PC-3 (cell line): Measurements from ENCODE around the gene FAM187B. TPM values are rescaled to one million over a fixed set of nuclear protein-coding genes. Genes with fewer than 3 reads are reported as not detected.
A peak's percentile ranks its signal among the peaks of the same experiment; 100 is the strongest.

Source experiments
- ATAC-seq: fragments of 200-7000 bp; cut with Tn5 transposase; 2 replicates; pipeline ENCODE4 v1.9.1; 2020; ENCODE audit warnings: mild to moderate bottlenecking, moderate library complexity
- BruUV-seq: library from RNA; stranded (reverse); fragments of 400-500 nt; replicated peaks from 2 replicates; lab custom pipeline; 2021; lab: Mats Ljungman, UMichigan
- CTCF ChIA-PET: fragments of 300-600 bp; sonication (Branson Sonifier 250); formaldehyde crosslinking; loops from one replicate; lab custom pipeline; 2022; ENCODE audit warnings: antibody characterized with exemption; lab: Charles Lee
- POLR2A ChIA-PET: fragments of 300-600 bp; sonication (Branson Sonifier 250); formaldehyde crosslinking; loops from one replicate; lab custom pipeline; 2022; ENCODE audit warnings: antibody characterized with exemption; ENCODE audit not compliant: unreplicated experiment; lab: Charles Lee
- DNase-seq: peaks from one replicate; pipeline ENCODE4 v3.0.0-alpha.2; 2015
- H2AFZ ChIP-seq: fragments of 300-600 bp; sonication (generic); 2 replicates; pipeline ENCODE4 v1.6.0; 2016; ENCODE audit warnings: antibody characterized with exemption, low read length
- H3F3A ChIP-seq: fragments of 300-600 bp; sonication (generic); one replicate; pipeline ENCODE4 v1.6.0; 2017; ENCODE audit warnings: antibody characterized with exemption, low read length, control low read depth, mild to moderate bottlenecking; ENCODE audit not compliant: unreplicated experiment
- H3K27ac ChIP-seq: fragments of 300-600 bp; sonication (generic); 2 replicates; pipeline ENCODE4 v1.5.1; 2016; ENCODE audit warnings: mild to moderate bottlenecking, low read length
- H3K27me3 ChIP-seq: fragments of 300-600 bp; sonication (generic); 2 replicates; pipeline ENCODE4 v1.6.1; 2016; ENCODE audit warnings: low read length, mixed read lengths
- H3K36me3 ChIP-seq: fragments of 300-600 bp; sonication (generic); 2 replicates; pipeline ENCODE4 v1.6.1; 2016; ENCODE audit warnings: low read depth, mixed run types, low read length, mixed read lengths
- H3K4me1 ChIP-seq: fragments of 300-600 bp; sonication (generic); 2 replicates; pipeline ENCODE4 v1.5.1; 2016; ENCODE audit warnings: low read length; ENCODE audit not compliant: insufficient read depth
- H3K4me2 ChIP-seq: fragments of 300-600 bp; sonication (generic); 2 replicates; pipeline ENCODE4 v1.6.0; 2016; ENCODE audit warnings: low read length
- H3K4me3 ChIP-seq: fragments of 300-600 bp; sonication (generic); 2 replicates; pipeline ENCODE4 v1.5.1; 2016; ENCODE audit warnings: mild to moderate bottlenecking, low read length, mixed read lengths
- H3K79me2 ChIP-seq: fragments of 300-600 bp; sonication (generic); 2 replicates; pipeline ENCODE4 v1.6.1; 2017; ENCODE audit warnings: low read length, mixed read lengths
- H3K9ac ChIP-seq: fragments of 300-600 bp; sonication (generic); 2 replicates; pipeline ENCODE4 v1.6.0; 2016; ENCODE audit warnings: mild to moderate bottlenecking, low read length
- H3K9me2 ChIP-seq: fragments of 300-600 bp; sonication (generic); replicated peaks from 2 replicates; pipeline ENCODE4 v1.6.1; 2016; ENCODE audit warnings: mixed run types, low read length, mixed read lengths
- H3K9me3 ChIP-seq: fragments of 300-600 bp; sonication (generic); 2 replicates; pipeline ENCODE4 v1.6.1; 2016; ENCODE audit warnings: low read length, mixed read lengths
- H4K20me1 ChIP-seq: fragments of 300-600 bp; sonication (generic); 2 replicates; pipeline ENCODE4 v1.6.1; 2016; ENCODE audit warnings: low read length, mixed read lengths
- EZH2 ChIP-seq: fragments of 300-600 bp; sonication (generic); IDR thresholded peaks from one replicate; pipeline ENCODE4 v1.6.1; 2017; ENCODE audit warnings: antibody characterized with exemption, mild to moderate bottlenecking, low read length; ENCODE audit not compliant: unreplicated experiment
- EZH2phosphoT487 ChIP-seq: fragments of 300-600 bp; sonication (generic); IDR thresholded peaks from 2 replicates; pipeline ENCODE4 v1.6.1; 2018; ENCODE audit warnings: mild to moderate bottlenecking, antibody characterized with exemption, low read length, borderline replicate concordance
- intact Hi-C: fragments of 100-400 bp; cut with micrococcal nuclease; formaldehyde crosslinking; loops from 2 replicates; pipeline ENCODE4 v1.9.0; 2023
- total RNA-seq: library from RNA; depleted of rRNA; stranded (reverse); fragments of >200 nt; gene quantifications from 2 replicates; pipeline ENCODE4 v1.2.3, GENCODE V29; 2014
- TF ChIP-seq, protein P1 (sequence below): fragments of 300-600 bp; sonication (generic); conservative IDR thresholded peaks from 2 replicates; pipeline ENCODE4 v1.5.1; 2017; ENCODE audit warnings: antibody characterized with exemption, low read depth, mild to moderate bottlenecking, low read length

The FAM187B gene
- total RNA-seq, 1 experiment from 2014 or later: not detected

DNA sequence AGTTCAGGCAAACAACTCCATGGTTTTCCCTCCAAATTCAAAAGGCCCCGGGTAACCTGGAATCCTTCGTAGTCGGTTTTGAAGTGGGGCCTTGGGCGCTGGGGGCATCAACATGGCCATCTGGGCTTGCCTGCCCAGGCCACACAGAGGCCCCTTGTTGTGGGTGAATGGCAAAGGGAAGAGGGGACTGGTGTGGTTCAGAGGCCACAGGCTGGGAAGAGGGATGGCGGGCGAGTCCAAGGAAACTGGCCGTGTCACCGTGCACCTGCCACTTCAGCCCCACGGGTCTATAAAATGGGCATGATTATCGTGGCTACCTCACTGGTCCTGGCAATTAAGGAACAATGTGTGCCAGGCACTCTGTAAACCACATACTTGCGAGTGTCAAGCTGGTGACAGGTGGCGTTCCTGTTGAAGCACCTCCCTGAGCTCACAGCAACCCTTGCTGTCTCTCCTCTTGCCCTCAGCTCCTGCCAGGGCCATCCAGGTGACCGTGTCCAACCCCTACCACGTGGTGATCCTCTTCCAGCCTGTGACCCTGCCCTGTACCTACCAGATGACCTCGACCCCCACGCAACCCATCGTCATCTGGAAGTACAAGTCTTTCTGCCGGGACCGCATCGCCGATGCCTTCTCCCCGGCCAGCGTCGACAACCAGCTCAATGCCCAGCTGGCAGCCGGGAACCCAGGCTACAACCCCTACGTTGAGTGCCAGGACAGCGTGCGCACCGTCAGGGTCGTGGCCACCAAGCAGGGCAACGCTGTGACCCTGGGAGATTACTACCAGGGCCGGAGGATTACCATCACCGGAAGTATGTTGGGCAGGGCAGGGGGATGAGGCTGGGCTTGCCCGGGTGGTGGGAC lies 21.5 kb upstream of the FAM187B start:
- TF ChIP-seq EZH2phosphoT487 (no peak), EZH2 (no peak)
- TF ChIP-seq, protein P1, sequence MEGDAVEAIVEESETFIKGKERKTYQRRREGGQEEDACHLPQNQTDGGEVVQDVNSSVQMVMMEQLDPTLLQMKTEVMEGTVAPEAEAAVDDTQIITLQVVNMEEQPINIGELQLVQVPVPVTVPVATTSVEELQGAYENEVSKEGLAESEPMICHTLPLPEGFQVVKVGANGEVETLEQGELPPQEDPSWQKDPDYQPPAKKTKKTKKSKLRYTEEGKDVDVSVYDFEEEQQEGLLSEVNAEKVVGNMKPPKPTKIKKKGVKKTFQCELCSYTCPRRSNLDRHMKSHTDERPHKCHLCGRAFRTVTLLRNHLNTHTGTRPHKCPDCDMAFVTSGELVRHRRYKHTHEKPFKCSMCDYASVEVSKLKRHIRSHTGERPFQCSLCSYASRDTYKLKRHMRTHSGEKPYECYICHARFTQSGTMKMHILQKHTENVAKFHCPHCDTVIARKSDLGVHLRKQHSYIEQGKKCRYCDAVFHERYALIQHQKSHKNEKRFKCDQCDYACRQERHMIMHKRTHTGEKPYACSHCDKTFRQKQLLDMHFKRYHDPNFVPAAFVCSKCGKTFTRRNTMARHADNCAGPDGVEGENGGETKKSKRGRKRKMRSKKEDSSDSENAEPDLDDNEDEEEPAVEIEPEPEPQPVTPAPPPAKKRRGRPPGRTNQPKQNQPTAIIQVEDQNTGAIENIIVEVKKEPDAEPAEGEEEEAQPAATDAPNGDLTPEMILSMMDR: no peak
- Histone ChIP-seq H2AFZ (no peak overlapping the region), H4K20me1 (no peaks in the 10 kb centered on the region; the same call in 1 of the 2 replicates), H3F3A (no peaks in the 10 kb centered on the region), H3K9me2 (no peaks in the 10 kb centered on the region), H3K4me3 (peak overlapping the region; percentile 92), H3K27me3 (no peaks in the 10 kb centered on the region), H3K9ac (peak overlapping the region; percentile 82; the same call in 1 of the 2 replicates), H3K36me3 (peaks cover 8% of the 10 kb centered on the region; the same call in 1 of the 2 replicates), H3K4me2 (peak overlapping the region; percentile 86), H3K9me3 (no peaks in the 10 kb centered on the region), H3K4me1 (peaks cover 14% of the 10 kb centered on the region), H3K27ac (no peak overlapping the region), H3K79me2 (peaks cover 28% of the 10 kb centered on the region)
- ATAC-seq (no peak), DNase-seq (no peak)
- BruUV-seq: no TSS peak
- ChIA-PET CTCF (no interaction called here), POLR2A (no interaction called here)
- intact Hi-C loops: loop anchor here (10.0 kb wide), 1 partner anchor 105 kb away; the partner anchor contains the start of gene FXYD7

DNA sequence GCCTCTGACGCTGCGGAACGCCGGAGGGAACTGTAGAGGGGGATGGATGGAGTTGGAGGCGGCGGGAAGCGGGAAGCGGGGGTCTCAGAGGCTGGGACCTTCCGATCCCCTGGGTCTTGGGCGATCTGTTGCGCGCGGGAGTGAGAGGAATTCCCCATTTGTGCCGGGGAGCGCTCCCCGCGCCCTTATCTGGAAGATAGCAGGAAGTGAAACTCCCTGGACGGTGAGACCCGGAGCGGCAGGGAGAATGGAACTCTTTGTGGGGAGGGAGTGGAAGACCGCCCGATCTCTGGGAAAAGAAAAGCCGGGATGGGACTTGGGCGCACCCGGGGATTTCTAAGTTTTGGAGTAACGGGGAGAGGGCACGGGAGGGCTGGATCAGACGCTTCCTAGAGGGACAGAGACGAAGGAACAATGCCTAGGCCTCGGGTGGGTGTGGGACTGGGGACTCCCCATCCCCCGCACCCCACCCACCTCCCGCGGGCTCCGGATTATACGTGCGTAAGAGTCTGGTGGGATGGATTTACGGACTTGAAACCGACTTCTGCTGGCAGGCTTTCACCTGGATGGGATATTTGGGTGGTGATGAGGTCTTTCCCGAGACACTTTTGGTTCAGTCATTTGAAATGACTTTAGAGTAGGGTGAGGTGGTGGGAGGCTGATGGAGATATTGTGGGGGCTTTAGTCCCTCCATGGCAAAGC lies 20.8 kb upstream of the FAM187B start:
- H3K79me2 ChIP-seq: peaks cover 28% of the 10 kb centered on the region
- ATAC-seq: no peak
- BruUV-seq: TSS peak; percentile 52
- peak overlapping the region; percentile 92 for H3K4me3 ChIP-seq
- H3K4me2 ChIP-seq: peak overlapping the region; percentile 86
- no peaks in the 10 kb centered on the region for H3K9me2 ChIP-seq
- TF ChIP-seq EZH2 (no peak), EZH2phosphoT487 (no peak)
- TF ChIP-seq, protein P1: no peak
- no peaks in the 10 kb centered on the region for H3K9me3 ChIP-seq
- no peak for DNase-seq
- H3K27me3 ChIP-seq: no peaks in the 10 kb centered on the region
- ChIA-PET CTCF (no interaction called here), POLR2A (no interaction called here)
- H3K4me1 ChIP-seq: peaks cover 14% of the 10 kb centered on the region
- no peaks in the 10 kb centered on the region; the same call in 1 of the 2 replicates for H3K36me3 ChIP-seq
- H3F3A ChIP-seq: no peaks in the 10 kb centered on the region
- peak overlapping the region; percentile 82 for H3K9ac ChIP-seq
- H4K20me1 ChIP-seq: no peaks in the 10 kb centered on the region; the same call in 1 of the 2 replicates
- peak overlapping the region; percentile 90 for H3K27ac ChIP-seq
- intact Hi-C loops: loop anchor here (10.0 kb wide), 1 partner anchor 104 kb away; the partner anchor contains the start of gene FXYD7
- H2AFZ ChIP-seq: peak overlapping the region; percentile 86; the same call in 1 of the 2 replicates
